Hematopoietic multipotent progenitor cell treated with erythropoietin and hydrocortisone succinate and interleukin-3 and kit ligand, for 4 days (in vitro differentiated cells): Measurements from ENCODE around the gene ENDOU.
"Not testable (repeated sequence)": the region's sequence is repeated elsewhere in the genome, so short reads cannot be mapped to it uniquely, and the experiment has no call there.

Experiments used
- DNase-seq: peaks from one replicate; pipeline ENCODE4 v3.0.0-alpha.2; 2015

Gene ENDOU

DNA sequence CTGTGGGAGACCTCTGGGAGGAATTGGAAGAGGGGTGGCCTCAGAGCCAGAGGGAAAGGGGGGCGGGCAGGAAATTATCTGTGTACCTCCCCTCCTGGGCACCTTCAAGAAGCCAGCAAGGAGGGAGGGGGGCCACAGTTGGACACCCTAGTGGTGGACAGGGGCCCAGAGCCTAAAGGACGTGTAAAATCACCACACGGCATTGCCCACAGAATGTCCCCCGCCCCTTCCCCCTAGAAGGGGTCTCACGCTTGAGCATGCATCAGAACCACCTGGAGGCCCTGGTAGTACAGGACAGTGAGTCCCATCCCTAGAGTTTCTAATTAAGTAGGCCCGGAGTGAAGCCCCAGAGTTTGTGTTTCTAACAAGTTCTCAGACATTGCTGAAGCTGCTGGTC, 8.2 kb downstream of the ENDOU start:
- no peak for DNase-seq

DNA sequence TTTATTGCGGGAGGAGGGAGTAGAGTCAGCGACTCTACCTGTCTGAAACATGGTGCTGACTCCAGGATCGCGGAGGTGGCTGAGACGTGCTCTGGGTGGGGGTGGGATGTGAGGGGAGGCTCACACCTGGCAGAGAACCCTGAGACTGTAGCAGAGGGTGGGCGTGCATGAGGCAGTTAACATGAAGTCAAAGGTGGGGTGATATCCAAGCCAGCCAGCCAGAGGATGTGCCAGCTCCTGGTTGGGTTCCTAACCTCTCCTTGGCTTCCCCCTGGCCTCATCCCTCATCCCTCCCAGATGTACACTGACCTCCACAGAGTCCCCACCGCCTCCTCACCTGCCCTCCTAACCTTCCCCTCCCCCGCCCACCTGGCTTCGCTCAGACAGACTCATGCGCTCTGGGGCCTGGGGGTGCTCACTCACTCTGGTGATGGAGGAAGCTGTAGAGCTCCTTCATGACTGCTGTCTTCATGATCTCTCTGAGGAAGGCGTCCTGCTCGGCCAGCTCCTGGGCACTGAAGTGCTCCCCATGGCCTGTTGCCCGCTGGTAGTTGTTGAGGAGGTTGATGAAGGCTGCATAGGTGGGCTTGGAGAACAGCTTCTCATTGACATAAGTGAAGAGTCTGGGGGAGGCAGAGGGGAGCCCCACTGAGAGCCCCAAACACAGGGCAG, 9.3 kb downstream of the ENDOU start:
- no peak for DNase-seq

DNA sequence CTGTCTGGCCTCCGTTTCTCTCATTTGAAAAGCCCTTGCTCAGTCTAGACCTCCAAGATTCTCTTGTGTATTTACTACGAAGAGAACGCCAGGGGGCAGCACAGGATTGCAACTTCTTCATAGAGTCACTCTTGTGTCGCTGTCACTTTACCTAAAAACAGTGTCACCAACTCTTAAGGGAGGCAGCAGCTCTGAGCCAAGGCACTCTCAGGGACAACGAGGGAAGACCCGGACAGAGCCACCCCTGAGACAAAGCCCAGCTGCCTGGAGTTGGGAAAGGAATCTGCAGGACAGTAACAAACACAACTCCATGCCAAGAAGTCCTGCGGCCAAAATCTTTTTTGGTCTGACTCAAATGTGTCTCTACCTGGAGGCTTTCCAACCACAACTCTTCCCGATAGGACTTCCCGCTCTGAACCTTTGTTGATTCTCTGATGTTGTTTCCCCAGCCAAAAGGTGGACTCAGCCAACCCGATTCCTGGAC, 9.9 kb downstream of the ENDOU start:
- peak; percentile 94 for DNase-seq

DNA sequence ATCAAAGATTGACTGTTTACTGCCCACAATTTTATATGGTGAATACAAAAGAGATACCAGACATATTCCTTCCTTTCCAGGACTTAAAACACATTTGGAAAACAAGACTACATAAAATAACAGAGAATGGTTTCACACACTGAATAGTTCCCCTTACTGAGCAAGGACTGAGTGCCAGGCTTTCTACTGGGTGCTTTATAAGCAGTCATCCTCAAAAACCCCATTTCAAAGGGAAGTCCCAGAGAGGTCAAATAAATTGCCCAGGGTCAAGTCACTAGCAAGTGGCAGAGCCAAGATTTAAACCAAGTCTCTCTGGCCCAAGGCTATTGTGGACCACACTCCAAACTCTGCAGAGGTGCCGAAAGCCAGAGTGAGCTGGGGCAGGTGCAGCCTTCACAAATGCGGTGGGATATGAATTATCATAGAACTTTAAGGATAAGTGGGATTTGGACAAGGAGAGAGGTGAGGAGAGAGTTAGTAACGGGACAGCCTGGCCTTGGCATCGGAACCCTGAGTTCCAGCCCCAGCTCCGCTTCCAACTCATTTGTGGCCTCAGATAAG, 10.4 kb downstream of the ENDOU start:
- DNase-seq, result no peak

DNA sequence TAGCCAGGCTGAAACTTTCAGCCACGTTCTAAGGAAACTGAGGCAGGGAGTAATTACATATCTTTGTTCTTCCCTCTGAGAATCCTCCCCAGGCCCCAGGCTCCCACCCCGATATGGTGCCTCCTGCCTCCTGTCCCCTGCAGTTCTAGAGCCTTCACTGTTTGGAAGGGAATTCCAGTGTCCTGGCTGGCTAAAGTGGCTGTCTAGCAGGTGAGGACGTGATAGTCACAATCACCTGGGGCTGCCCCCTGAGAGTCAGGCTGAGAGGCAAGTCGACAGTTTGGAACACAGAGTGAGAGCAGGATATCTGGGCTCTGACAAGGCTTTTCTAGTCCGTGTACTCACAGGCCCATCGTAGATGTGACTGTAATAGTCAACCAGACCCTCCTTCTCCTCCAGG, 13.1 kb downstream of the ENDOU start:
- DNase-seq, result no peak

DNA sequence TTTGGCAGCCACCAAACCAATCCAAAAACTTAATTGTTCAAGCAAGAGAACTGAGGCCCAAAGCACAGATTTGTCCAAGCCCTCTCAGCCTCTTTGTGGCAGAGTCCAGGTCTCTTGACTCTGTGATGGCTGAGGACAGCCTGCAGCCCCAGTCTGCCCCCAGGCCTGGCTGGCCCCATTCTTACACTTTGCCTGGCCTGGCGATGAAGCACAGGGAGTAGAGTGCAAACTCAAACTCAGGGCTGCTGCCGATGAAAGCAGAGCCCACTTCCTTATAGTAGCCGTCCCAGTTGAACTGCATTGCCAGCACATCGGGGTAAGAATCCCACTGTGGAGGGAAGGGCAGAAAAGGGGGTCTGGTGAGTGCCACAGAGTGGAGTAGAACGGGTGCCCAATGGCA, 13.8 kb downstream of the ENDOU start:
- DNase-seq, result no peak

DNA sequence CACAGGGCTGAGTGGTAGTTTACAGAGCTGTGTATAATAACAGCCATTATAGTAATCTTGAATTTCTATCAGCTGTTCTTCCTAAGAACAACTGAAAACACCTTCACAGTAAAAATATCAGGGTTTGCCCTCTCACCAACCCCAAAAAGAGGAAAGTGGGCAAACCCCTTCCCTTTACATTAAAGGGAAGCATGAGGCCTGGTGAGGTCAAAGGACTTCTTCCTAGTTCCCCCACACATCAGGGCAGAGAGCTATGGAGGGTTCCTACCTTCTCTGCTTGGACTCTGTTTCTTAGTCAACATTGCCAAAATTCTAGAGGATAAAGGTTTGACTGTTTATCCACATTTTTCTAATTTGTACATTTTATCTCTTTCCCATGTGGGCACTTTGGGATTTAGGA, 15.0 kb downstream of the ENDOU start:
- DNase-seq, result no peak

DNA sequence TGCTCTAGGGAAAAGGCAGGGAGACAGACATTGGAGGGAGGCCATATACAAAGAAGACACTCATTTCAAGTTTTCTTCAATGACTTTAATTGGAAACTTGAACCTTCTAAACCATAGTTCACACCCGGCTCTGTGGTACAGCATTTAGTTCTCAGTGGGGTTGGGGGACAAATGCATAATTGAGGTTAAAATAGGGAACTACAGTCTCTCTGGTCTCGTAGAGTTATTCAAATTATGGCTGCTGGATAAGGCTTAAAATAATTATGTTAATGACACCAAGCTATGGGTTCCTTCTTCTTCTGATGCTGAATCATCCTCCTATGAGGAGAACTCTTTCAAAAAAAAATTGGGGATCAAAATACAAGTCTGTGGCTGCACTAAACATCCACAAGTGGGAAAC, 15.6 kb downstream of the ENDOU start:
- DNase-seq, result peak; percentile 43

DNA sequence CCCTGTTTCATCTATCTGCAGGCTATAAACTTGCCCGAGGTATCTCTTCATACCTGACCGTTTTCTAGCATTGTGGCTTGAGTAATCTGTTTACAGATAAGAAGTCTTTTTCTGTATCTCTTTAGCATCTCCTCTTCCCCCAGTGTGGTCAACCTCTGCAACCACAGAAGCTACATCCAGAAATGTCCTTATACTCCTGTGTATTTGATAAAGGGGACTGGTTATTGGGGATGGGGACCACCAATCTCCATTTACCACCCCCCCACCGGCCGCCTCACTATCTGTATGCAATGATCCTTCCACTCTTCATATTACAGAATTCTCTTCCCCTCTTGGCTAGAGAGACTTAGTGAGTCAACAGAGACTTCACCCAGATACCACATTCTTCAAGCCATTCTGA, 16.1 kb downstream of the ENDOU start:
- peak; percentile 51 for DNase-seq

DNA sequence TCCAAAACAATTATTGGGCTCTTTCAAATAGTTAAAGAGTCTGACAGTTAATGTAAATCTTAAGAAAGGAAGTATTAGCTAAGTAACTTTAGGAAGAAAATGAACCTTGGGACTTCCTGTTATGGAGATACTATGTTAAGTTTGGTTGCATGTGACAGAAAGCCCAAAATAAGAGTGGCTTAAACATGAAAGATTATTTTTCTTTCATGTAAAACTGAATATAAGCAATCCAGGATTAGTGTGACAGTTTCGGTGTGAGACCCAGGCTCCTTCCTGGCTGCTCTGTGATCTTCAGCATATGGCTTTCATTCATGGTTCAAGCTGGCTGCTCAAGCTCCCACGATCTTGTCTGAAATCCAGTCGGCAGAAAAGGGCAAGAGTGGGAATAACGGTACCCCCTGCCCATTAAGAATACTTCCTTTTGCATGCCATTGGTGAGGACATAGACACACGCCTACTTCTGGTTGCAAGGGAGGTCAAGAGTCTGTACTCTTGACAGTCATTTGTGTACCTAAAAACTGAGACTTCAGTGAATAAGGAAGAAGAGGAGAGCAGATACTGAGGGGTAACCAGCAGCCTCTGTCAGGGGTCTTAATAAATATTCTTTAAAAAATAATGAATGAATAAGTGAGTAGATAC, 17.3 kb downstream of the ENDOU start:
- DNase-seq, result peak; percentile 24

DNA sequence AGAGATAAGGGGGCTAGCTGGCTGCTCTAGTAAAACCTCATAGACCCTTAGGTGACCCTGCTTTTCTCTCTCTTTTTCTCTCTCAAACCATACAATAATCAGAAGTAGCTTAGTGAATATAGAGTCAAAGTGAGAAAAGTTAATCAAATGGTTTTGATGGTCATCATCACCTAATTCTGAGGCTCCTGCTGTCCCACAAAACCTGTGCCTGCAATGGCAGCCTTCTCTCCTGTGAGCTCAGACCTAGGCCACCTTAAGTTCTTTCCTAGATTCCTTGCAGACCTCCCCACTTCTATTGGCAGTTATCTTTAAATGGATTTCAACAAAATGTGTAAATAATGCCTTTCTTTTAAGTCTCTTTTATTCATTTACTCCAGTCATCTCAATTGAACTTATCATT, 17.9 kb downstream of the ENDOU start:
- DNase-seq, result no peak

DNA sequence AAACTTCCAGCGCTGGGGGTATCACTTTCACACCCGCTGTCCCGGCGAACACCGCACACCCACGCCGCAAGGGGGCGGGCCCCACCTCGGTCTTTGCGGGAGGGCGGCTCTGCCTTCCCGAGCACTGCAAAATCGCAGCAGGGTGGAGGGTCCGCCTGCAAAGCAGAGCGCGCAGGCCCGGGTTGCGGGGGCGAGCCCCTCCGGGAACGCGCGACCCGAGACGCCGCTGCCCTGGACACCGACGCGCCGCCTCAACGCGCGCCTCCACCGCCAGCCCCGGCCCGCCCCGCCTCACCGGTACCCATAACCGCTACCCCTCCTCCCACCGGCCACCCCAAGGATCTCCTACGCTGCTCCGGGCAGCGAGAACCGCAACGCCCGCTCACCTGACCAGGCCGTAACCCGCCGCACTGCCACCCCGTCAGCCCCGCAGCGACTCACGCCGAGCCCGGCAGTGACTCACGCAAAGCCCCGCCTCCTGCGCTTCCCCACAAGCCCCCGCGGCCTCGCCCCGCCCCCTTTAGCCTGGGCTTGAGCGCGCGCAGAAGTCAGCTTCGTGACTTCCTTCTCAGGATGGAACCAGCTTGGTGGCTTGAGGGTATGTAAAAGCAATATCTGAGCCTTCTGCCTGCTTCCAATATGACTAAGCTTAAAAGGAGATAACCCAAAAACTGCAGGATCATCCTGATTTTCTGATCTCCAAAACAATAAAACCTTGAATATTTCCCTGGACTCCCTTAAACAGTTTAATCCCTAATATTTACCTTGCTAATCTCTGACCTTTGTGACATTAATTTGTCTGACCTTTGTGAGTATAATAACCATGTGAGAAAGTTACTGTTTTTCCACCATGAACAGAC, 19.5 kb downstream of the ENDOU start, which contains the start of gene RPAP3:
Gene RPAP3, minus strand, starts transcription at position 465 of the 860 bp plus-strand sequence. CDS start 3,190 bp downstream, outside the sequence.
- DNase-seq, result peak; percentile 99

DNA sequence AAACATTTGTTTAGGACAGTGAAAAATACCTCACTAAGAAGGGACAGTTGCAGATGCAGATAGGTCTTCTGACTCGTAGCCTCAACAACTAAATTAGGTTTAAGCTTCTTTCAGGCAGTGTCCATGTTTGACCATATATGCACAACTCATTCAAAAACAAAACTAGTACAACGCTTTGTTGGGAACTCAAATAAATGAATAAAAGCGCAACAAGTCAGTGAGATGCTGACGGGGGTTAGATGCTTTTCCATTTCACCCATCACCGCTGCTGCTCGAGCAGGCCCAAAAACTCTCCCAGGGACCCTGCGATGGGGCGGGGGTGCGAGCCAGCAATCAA, 20.1 kb downstream of the ENDOU start:
- no peak for DNase-seq

DNA sequence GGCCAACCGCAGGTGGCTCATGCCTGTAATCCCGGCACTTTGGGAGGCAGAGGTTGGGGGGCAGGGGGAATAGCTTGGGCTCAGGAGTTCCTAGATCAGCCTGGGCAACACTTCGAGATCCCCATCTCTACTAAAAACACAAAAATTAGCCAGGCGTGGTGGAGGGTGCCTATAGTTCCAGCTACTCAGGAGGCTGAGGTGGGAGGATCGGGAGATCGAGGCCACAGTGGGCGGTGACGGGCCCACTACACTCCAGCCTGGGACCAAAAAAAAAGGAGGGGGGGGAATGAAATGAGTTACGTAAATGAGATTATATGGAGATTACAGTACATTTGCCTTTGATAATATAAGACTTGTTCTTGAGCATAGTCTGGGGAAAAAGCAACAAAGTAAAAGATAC, 20.6 kb downstream of the ENDOU start:
- DNase-seq, result no peak

DNA sequence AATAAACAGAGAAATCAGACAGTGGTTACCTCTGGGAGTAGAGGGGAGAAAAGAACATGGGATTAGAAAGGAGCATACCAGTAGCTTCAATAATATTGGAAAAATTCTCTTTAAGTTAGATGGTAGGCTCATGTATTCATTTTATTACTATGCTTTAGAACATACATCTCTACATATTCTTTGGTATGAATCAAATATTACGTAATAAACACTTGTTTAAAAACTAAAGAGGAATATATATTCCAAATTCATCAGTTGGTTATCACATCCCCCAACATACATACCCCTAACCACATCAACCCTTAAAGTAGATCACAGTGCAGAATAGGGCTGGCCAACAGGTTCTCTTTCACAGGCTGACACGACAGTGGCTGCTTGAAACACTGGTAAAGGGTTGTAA, 25.0 kb downstream of the ENDOU start:
- no peak for DNase-seq

DNA sequence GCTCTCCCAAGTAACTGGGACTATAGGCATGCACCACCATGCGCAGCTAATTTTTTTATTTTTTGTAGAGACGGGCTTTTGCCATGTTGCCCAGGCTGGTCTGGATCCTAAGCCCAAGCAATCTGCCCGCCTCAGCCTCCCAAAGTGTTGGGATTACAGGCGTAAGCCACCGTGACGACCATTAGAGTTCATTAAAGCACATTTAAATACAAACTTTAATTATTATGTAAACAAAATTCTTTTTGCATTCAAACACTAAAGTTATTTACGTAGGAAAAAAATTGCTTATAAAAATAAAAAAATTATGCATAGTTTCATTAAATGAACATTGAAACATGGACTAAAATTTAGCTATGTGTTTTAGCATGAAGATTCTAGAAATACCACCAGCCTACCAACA, 26.7 kb downstream of the ENDOU start:
- DNase-seq, result no peak

DNA sequence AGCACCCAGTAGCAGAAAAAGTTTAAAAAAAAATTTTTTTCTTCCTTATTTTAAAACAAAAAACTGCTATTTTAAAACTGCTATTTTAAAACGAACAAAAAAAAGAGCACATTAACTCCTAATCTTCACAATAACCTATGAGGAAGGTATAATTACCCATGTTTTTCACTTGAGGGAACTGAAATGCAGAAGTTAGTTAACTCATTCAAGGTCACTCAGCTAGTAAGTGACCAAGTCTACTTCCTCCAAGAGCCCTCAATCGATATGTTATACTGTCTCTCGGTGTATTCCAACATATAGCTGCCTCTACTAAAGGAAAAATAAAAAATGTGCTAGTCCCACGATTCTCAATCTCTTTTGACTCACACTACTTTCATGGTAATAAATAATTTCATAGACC, 27.2 kb downstream of the ENDOU start:
- DNase-seq, result peak; percentile 41

DNA sequence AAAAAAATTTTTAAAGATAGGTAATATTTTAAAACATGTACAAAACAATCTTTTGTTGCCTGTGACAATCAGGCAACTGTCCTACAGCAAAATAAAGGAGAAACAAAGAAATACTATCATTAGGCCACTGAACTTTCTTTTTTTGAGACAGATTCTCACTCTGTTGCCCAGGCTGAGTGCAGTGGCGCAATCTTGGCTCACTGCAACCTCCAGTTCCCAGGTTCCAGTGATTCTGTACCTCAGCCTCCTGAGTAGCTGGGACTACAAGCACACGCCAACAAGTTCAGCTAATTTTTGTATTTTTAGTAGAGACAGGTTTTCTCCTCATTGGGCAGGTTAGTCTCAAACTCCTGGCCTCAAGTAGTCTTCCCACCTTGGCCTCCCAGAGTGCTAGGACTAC, 36.1 kb downstream of the ENDOU start:
- no peak for DNase-seq

DNA sequence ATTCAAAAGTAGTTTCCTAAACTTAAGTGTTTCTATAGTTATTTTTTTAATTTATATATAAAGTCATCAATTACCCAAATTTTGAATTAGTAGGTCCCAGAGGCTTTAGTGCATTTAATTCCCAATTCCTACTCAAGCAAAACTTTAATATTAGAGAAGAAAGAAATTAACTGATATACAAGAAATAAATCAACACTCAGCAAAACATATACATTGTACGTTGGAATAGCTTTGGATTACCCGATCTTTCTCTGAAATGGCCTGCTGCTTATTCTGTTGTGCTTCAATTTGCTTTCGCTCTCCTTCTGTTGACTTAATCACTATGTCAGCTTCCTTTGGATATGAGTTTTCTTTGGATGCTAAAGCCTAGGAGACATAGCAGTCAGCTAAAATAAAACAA, 37.7 kb downstream of the ENDOU start:
- DNase-seq, result no peak

DNA sequence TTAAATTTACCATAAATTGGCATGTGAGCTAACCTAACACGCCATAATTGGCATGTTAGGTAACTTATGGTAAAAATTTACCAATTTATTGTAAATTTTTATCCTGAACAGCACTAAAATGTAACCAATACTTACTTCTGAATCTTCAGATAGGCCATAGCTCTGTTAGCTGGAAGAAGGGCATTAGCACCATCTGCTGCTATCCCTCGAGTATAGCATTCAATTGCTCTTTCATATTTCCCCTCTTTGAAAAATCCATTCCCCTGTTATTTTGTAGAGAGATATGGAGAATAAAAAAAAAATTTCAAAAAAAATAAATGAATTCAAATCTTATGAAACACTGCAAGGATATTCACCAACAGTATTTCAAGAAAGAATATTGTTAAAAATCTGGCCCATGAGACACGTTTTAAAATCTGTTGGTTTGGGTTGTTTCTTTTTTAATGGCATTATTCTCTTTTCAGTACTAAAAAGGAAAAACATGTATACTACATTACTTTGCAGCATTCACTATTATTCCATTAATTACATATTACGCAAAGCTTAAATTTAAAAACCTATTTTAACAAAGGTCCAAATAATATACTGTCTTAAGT, 38.5 kb downstream of the ENDOU start:
- peak; percentile 77 for DNase-seq

DNA sequence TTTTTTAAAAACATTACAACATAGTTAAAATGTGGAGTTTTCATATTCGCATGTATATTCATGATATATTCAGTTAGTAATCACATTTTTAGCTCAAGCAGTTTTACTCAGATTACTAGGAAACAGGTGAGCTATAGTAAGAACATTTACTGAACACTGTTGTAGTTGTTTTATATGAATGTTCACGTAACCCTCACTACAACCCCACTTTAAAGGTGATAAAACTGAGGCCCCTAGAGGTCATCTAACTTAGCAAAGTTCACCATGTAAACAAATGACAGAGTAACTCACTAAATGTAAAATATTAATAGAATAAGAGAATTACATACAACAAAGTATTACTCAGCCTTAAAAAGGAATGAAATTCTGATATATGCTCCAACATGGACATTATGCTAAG, 45.5 kb downstream of the ENDOU start:
- no peak for DNase-seq

DNA sequence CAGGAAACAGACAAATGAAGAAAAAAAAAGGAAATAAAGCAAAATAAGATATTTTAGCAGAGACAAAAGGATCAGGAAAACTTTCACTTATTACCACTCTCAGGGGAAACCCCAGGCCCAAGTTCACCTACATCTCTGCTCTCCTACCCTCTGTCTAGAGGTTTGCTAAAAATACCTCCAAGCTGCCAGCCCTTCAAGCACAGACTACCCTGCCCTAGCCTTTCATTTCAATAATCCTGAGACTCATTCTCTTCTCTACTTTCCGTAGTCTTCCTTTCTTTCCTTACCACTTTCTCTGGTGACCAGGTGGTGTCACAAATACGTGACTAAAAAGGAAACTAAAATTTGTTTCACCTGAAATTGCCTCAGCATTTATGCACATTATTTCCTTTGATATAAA, 53.2 kb downstream of the ENDOU start:
- no peak for DNase-seq

DNA sequence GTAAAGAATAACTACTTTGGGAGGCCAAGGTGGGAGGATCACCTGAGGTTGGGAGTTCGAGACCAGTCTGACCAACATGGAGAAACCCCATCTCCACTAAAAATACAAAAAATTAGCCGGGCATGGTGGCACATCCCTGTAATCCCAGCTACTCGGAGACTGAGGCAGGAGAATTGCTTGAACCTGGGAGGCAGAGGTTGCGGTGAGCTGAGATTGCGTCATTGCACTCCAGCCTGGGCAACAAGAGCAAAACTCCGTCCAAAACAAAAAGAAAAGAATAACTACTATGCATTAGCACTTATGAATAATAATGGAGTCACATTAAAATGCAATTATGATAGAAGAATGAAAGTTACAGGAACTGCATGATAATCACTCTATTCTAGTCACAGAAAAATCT, 57.4 kb downstream of the ENDOU start:
- DNase-seq, result not testable (repeated sequence)
